GM23248 (cell line): ENCODE data around the gene ILK.

Source experiments
- EZH2 ChIP-seq: fragments of 200-600 bp; sonication (generic); IDR thresholded peaks from 2 replicates; pipeline ENCODE4 v1.6.1; 2018; ENCODE audit warnings: antibody characterized with exemption, mild to moderate bottlenecking; ENCODE audit not compliant: insufficient read depth, poor library complexity, severe bottlenecking
- EZH2phosphoT487 ChIP-seq: fragments of 200-600 bp; sonication (generic); IDR thresholded peaks from 2 replicates; pipeline ENCODE4 v1.6.1; 2018; ENCODE audit warnings: antibody characterized with exemption, moderate library complexity, mild to moderate bottlenecking, low read depth; ENCODE audit not compliant: insufficient read depth

DNA sequence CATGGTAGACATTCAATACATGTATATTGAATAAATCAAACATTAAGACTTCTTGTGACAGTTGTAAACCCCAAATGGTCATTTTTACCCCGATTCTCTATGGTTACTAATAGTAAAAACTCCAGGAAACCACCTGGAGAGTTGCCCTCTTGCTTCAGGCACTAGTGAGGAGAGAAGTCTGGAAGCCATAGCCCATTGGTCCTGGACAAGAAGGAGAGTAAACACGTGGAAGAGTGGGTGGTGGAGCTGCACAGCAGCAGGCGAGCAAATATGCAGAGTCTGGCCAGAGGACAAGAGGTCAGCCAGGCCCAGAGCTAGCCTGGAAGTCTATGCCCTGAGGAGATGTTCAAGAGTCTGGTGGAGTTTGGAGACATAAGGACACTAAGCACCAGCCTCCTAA, 34.3 kb downstream of the ILK start:
- no peak for TF ChIP-seq EZH2phosphoT487
- TF ChIP-seq EZH2, result no peak
